Femur (tissue), 1 donor: Measurements from ENCODE around the gene NHLRC1.
"Not testable (repeated sequence)": the region's sequence is repeated elsewhere in the genome, so short reads cannot be mapped to it uniquely, and the experiment has no call there.

Experiments used
- DNase-seq: peaks from one replicate; pipeline ENCODE4 v3.0.0-alpha.2; 2017

NHLRC1 gene

GRCh38 chr6:18122128-18123093, at the start of gene NHLRC1:
TSS of gene NHLRC1 (minus strand) at chr6:18122677. CDS start at chr6:18122606, 71 bp downstream.
- DNase-seq, result peak; percentile 91

- no peak for DNase-seq
These were observed 49.4 kb upstream of the NHLRC1 start for GRCh38 chr6:18171871-18172270.

GRCh38 chr6:18168264-18168663, 45.8 kb upstream of the NHLRC1 start:
- DNase-seq, result no peak

- no peak for DNase-seq
These were observed 44.0 kb upstream of the NHLRC1 start for GRCh38 chr6:18166312-18167036.

- DNase-seq, result no peak
These were observed 43.3 kb upstream of the NHLRC1 start for GRCh38 chr6:18165751-18166150.

- DNase-seq, result no peak
These were observed 39.9 kb upstream of the NHLRC1 start for GRCh38 chr6:18162401-18162800.

- DNase-seq, result no peak
These were observed 39.0 kb upstream of the NHLRC1 start for GRCh38 chr6:18161431-18161830.

- no peak for DNase-seq
These were observed 38.4 kb upstream of the NHLRC1 start for GRCh38 chr6:18160911-18161310.

- peak; percentile 66 for DNase-seq
These were observed 33.5 kb upstream of the NHLRC1 start for GRCh38 chr6:18155864-18156421.

GRCh38 chr6:18155150-18155863, 32.8 kb upstream of the NHLRC1 start, which contains the start of gene KDM1B:
TSS of gene KDM1B (plus strand) at chr6:18155422. CDS start at chr6:18159896, 4,474 bp downstream.
- DNase-seq, result peak; percentile 99

GRCh38 chr6:18154507-18155149, 32.2 kb upstream of the NHLRC1 start, which contains the start of gene TPMT:
TSS of gene TPMT (minus strand) at chr6:18155077. CDS start at chr6:18149127, 5,950 bp downstream.
- peak; percentile 43 for DNase-seq

- DNase-seq, result no peak
These were observed 30.8 kb upstream of the NHLRC1 start for GRCh38 chr6:18153311-18153703.

- DNase-seq, result no peak
These were observed 29.3 kb upstream of the NHLRC1 start for GRCh38 chr6:18151801-18152200.

GRCh38 chr6:18151391-18151790, 28.9 kb upstream of the NHLRC1 start:
- not testable (repeated sequence) for DNase-seq

GRCh38 chr6:18148304-18149025, 26.0 kb upstream of the NHLRC1 start:
- no peak for DNase-seq

GRCh38 chr6:18147616-18148015, 25.1 kb upstream of the NHLRC1 start:
- DNase-seq, result no peak

- DNase-seq, result no peak
These were observed 24.7 kb upstream of the NHLRC1 start for GRCh38 chr6:18147160-18147559.

GRCh38 chr6:18142591-18142861, 20.0 kb upstream of the NHLRC1 start:
- DNase-seq, result no peak

- no peak for DNase-seq
These were observed 19.5 kb upstream of the NHLRC1 start for GRCh38 chr6:18141805-18142590.

- no peak for DNase-seq
These were observed 17.6 kb upstream of the NHLRC1 start for GRCh38 chr6:18139935-18140621.
